ENCODE measurements around the gene PMP22. TPM values are rescaled to one million over a fixed set of nuclear protein-coding genes. Genes with fewer than 3 reads are reported as not detected.

The PMP22 gene
- total RNA-seq, 1 experiment from 2014 or later = 1.7 TPM

DNA sequence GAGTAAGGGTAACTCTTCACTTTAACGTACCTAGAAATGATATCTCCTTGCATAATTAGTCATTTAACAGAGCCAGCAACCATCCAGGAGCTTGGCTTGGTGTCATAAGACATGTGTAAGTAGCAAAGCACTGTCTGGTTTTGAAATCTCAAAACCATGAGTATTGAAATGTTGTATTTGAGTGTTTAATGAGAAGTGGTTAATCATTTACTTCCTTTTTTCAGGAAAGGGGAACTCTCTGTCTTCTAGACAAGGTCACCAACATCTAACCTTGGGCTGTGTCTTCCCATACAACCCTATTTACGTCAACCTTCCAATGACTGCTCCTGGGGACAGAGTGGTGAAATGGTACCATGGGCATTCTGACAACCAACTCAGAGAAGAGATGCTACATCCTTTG is 27.1 kb downstream of the PMP22 start:
- Mint-ChIP-seq H3K36me3 (ENCODE audit: insufficient read depth, unreplicated experiment) (no peaks in the 10 kb centered on the region), H3K9me3 (ENCODE audit: low read depth, unreplicated experiment) (no peaks in the 10 kb centered on the region), H3K27ac (ENCODE audit: unreplicated experiment) (no peak overlapping the region), H3K4me1 (ENCODE audit: low read depth, unreplicated experiment) (no peaks in the 10 kb centered on the region), H3K27me3 (ENCODE audit: unreplicated experiment) (no peaks in the 10 kb centered on the region), H3K4me3 (ENCODE audit: low read depth, unreplicated experiment) (no peak overlapping the region)
- TF ChIP-seq, protein P1, sequence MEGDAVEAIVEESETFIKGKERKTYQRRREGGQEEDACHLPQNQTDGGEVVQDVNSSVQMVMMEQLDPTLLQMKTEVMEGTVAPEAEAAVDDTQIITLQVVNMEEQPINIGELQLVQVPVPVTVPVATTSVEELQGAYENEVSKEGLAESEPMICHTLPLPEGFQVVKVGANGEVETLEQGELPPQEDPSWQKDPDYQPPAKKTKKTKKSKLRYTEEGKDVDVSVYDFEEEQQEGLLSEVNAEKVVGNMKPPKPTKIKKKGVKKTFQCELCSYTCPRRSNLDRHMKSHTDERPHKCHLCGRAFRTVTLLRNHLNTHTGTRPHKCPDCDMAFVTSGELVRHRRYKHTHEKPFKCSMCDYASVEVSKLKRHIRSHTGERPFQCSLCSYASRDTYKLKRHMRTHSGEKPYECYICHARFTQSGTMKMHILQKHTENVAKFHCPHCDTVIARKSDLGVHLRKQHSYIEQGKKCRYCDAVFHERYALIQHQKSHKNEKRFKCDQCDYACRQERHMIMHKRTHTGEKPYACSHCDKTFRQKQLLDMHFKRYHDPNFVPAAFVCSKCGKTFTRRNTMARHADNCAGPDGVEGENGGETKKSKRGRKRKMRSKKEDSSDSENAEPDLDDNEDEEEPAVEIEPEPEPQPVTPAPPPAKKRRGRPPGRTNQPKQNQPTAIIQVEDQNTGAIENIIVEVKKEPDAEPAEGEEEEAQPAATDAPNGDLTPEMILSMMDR (IDR thresholded peaks at IDR 0.05; ENCODE audit: unreplicated experiment) = no peak
- intact Hi-C loops (cut with micrococcal nuclease; ENCODE audit: unreplicated experiment) = no loop called here
- BruUV-seq (replicated peaks) = no TSS peak
- CTCF ChIA-PET = no interaction called here
- no peak for DNase-seq

DNA sequence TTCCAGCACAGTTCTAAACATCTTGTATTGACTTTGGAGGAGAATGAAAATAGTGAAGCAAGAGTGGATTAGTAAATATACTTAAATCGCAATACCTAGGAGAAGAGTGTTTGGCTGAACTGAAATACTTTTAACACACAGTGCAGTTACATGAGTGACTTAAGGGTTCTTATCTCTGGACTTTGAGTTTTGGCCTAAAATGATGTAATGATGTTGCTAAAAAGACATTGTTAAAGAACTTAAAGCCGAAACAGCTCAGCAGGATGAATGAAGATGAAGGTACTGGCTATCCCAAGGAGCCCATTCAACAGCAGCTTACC is 28.1 kb downstream of the PMP22 start:
- Mint-ChIP-seq H3K36me3 (ENCODE audit: insufficient read depth, unreplicated experiment) (no peaks in the 10 kb centered on the region), H3K9me3 (ENCODE audit: low read depth, unreplicated experiment) (no peaks in the 10 kb centered on the region), H3K4me1 (ENCODE audit: low read depth, unreplicated experiment) (no peaks in the 10 kb centered on the region), H3K27ac (ENCODE audit: unreplicated experiment) (no peak overlapping the region), H3K27me3 (ENCODE audit: unreplicated experiment) (no peaks in the 10 kb centered on the region), H3K4me3 (ENCODE audit: low read depth, unreplicated experiment) (no peak overlapping the region)
- no TSS peak for BruUV-seq (replicated peaks)
- TF ChIP-seq, protein P1 (IDR thresholded peaks at IDR 0.05; ENCODE audit: unreplicated experiment) = no peak
- DNase-seq = no peak
- intact Hi-C loops (cut with micrococcal nuclease; ENCODE audit: unreplicated experiment) = no loop called here
- CTCF ChIA-PET = no interaction called here

DNA sequence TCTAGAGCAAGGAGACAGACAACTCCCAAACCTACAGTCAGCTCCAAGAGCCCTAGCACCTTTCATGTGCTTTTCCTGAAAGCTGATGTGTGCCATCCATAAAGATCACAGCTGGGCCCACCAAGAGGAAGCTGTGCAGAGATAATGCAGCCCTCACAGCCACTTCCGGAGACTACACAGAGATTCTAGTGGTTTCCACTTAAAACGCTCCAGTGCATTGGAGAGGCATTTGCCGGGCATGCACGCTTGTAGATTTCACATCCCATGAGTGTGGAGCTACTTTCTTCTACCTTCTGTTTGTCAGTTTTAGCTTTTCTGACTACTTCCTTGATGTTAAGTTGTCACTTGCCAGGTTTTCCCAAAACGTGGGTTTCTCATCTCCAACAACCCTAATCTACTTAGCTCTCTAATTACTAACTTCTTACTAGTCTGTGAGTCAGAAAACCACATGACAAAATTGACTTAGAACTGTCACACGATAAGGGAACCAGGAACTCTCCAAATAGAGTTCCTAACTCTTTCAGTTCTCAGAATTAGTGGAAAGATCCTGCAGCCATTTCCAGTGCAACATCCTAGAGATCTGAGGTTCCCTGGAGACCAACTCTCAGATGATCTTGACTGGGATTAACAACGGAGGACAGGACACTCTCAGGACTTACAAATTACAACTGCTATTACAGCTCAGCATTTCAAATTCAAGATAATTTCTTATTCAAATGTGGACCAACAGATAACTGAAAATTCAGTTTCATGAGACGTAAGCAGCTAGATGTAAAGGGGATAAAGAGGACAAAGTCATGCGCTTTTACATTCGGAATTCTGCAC is 28.6 kb downstream of the PMP22 start:
- DNase-seq = no peak
- CTCF ChIA-PET = no interaction called here
- TF ChIP-seq, protein P1 (IDR thresholded peaks at IDR 0.05; ENCODE audit: unreplicated experiment) = no peak
- no peak overlapping the region for H3K27ac Mint-ChIP-seq (ENCODE audit: unreplicated experiment)
- intact Hi-C loops (cut with micrococcal nuclease; ENCODE audit: unreplicated experiment) = no loop called here
- no peaks in the 10 kb centered on the region for H3K4me1 Mint-ChIP-seq (ENCODE audit: low read depth, unreplicated experiment)
- H3K36me3 Mint-ChIP-seq (ENCODE audit: insufficient read depth, unreplicated experiment) = no peaks in the 10 kb centered on the region
- BruUV-seq (replicated peaks) = no TSS peak
- no peaks in the 10 kb centered on the region for H3K27me3 Mint-ChIP-seq (ENCODE audit: unreplicated experiment)
- H3K9me3 Mint-ChIP-seq (ENCODE audit: low read depth, unreplicated experiment) = no peaks in the 10 kb centered on the region
- H3K4me3 Mint-ChIP-seq (ENCODE audit: low read depth, unreplicated experiment) = no peak overlapping the region

DNA sequence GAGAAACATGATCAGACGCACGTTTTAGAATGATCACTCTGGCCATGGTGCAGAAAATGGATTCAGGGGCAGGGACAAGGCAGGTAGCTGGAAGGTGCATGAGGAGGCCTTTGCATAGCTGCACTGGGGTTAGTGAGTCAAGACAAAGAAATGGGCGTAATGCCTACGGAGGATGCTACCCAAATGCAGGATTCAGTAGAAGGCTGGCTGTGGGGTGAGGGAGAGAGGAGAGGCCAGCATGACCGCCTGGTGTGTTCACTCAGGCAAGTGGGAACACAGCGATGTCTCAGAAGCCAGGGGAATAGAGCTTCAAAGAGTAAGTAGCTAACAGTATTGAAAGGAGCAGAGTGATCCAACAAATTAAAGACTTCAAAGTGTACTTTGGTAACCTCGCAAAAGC is 31.2 kb downstream of the PMP22 start:
- Mint-ChIP-seq H3K4me1 (ENCODE audit: low read depth, unreplicated experiment) (no peaks in the 10 kb centered on the region), H3K36me3 (ENCODE audit: insufficient read depth, unreplicated experiment) (no peaks in the 10 kb centered on the region), H3K9me3 (ENCODE audit: low read depth, unreplicated experiment) (no peaks in the 10 kb centered on the region), H3K4me3 (ENCODE audit: low read depth, unreplicated experiment) (no peak overlapping the region), H3K27me3 (ENCODE audit: unreplicated experiment) (no peaks in the 10 kb centered on the region), H3K27ac (ENCODE audit: unreplicated experiment) (no peak overlapping the region)
- TF ChIP-seq, protein P1 (IDR thresholded peaks at IDR 0.05; ENCODE audit: unreplicated experiment) = no peak
- BruUV-seq (replicated peaks) = no TSS peak
- intact Hi-C loops (cut with micrococcal nuclease; ENCODE audit: unreplicated experiment) = no loop called here
- CTCF ChIA-PET = no interaction called here
- no peak for DNase-seq
